ENCODE data around the gene GATD1.

The GATD1 gene

GRCh38 chr11:771617-772204 lies 5.6 kb downstream of the GATD1 start:
- no peak for ATAC-seq
- no peak for TF ChIP-seq CSRNP3 (CRISPR knock-in tag; IDR thresholded peaks at IDR 0.05)
- no peak for TF ChIP-seq ZFP30 (CRISPR knock-in tag; IDR thresholded peaks at IDR 0.05)
- no peak for TF ChIP-seq OSR1 (CRISPR knock-in tag; IDR thresholded peaks at IDR 0.05)

- no peak for TF ChIP-seq CREB5 (CRISPR knock-in tag; IDR thresholded peaks at IDR 0.05; ENCODE audit: low read depth)
- ATAC-seq, result no peak
Observed at GRCh38 chr11:770642-771616, 6.4 kb downstream of the GATD1 start.

- no peak for ATAC-seq
Observed at GRCh38 chr11:769887-770641, 7.2 kb downstream of the GATD1 start.

GRCh38 chr11:767238-767637 lies 10.0 kb downstream of the GATD1 start:
- ATAC-seq, result no peak
- no peak for TF ChIP-seq ZC3H10 (CRISPR knock-in tag; IDR thresholded peaks at IDR 0.05)
- TF ChIP-seq GLIS3 (CRISPR knock-in tag; IDR thresholded peaks at IDR 0.05), result no peak
- no peak for TF ChIP-seq ESRRG (CRISPR knock-in tag; IDR thresholded peaks at IDR 0.05)
- TF ChIP-seq RARB (CRISPR knock-in tag; IDR thresholded peaks at IDR 0.05), result no peak
- TF ChIP-seq CREB5 (CRISPR knock-in tag; IDR thresholded peaks at IDR 0.05; ENCODE audit: low read depth), result no peak
- no peak for TF ChIP-seq ZFP30 (CRISPR knock-in tag; IDR thresholded peaks at IDR 0.05)
- TF ChIP-seq TCF4 (CRISPR knock-in tag; IDR thresholded peaks at IDR 0.05; ENCODE audit: borderline replicate concordance), result no peak
- no peak for TF ChIP-seq ZNF565 (CRISPR knock-in tag; conservative IDR thresholded peaks at IDR 0.05; ENCODE audit: low read depth)
- no peak for TF ChIP-seq PPARA (CRISPR knock-in tag; IDR thresholded peaks at IDR 0.05; ENCODE audit: borderline replicate concordance)
- TF ChIP-seq ZNF70 (CRISPR knock-in tag; IDR thresholded peaks at IDR 0.05), result no peak
- TF ChIP-seq SNAI2 (CRISPR knock-in tag; IDR thresholded peaks at IDR 0.05), result no peak

More at GRCh38 chr11:769887-770641, 7.2 kb downstream of the GATD1 start:
- TF ChIP-seq BACH2 (CRISPR knock-in tag; IDR thresholded peaks at IDR 0.05; ENCODE audit: borderline replicate concordance) (no peak), RARB (CRISPR knock-in tag; IDR thresholded peaks at IDR 0.05) (no peak), ZNF8 (CRISPR knock-in tag; IDR thresholded peaks at IDR 0.05) (no peak), PATZ1 (CRISPR knock-in tag; IDR thresholded peaks at IDR 0.05; ENCODE audit: borderline replicate concordance) (no peak), ZNF565 (CRISPR knock-in tag; conservative IDR thresholded peaks at IDR 0.05; ENCODE audit: low read depth) (no peak), TSHZ2 (CRISPR knock-in tag; IDR thresholded peaks at IDR 0.05) (no peak), PPARA (CRISPR knock-in tag; IDR thresholded peaks at IDR 0.05; ENCODE audit: borderline replicate concordance) (no peak), ISL1 (CRISPR knock-in tag; IDR thresholded peaks at IDR 0.05) (no peak), TCF4 (CRISPR knock-in tag; IDR thresholded peaks at IDR 0.05; ENCODE audit: borderline replicate concordance) (no peak), SNAI2 (CRISPR knock-in tag; IDR thresholded peaks at IDR 0.05) (no peak)

Measured in SK-N-SH treated with all-trans-retinoic acid at 6 μM for 48 hours (cell line).